ENCODE results near the gene MSH4.

Gene MSH4

DNA sequence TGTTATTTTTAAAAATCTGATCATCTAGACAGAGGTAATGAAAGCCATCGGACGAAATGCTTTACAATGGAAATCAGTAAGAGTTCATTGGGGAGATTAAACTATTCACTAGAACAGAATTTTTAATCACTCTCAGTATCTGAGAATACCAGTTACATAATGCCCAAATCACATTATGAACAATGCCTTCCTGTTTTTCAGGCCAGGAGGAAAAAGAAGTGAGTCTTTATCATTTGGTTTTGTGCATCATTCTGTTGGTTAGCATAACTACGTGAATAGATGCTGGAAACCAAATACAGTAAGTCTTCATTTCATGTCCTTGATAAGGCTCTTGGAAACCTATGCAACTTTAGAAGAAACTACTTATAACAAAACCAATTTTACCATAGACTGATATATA lies 153.5 kb downstream of the MSH4 start:
- no peak for DNase-seq

DNA sequence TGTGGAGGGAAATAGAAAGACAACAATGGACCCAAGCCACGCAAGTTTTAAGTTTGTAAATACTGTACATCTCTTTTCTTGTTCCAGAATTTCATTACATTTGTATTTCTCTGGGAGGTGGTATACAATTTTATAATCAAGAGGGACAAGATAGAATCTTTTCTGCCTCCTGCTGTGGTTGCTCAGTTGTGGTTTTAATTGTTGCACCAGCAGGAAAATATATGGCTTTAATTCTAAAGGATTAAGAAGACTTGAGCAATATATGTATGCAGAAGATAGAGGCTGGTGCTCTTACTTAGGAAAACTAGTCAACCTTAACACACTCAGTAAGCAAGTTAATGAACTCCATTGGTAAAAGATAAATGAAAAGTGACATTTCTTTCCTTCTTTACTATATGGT lies 155.3 kb downstream of the MSH4 start:
- no peak for DNase-seq

DNA sequence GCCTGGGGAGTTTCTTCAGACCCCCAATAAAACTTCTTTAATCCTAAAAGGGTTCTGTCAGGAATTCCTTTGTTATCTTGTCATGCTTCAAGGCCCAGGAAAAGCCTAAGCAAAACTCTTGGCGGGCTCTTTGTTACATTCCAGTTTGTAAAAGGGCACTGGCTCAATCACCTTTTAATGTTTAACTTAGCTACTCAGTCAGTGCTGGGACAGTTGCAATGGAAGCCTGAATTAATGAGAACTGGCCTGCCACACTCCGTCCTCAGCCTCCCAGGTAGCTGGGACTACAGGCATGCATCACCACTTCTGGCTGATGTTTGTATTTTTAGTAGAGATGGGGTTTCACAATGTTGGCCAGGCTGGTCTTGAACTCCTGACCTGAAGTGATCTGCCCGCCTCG lies 156.8 kb downstream of the MSH4 start:
- DNase-seq: no peak

DNA sequence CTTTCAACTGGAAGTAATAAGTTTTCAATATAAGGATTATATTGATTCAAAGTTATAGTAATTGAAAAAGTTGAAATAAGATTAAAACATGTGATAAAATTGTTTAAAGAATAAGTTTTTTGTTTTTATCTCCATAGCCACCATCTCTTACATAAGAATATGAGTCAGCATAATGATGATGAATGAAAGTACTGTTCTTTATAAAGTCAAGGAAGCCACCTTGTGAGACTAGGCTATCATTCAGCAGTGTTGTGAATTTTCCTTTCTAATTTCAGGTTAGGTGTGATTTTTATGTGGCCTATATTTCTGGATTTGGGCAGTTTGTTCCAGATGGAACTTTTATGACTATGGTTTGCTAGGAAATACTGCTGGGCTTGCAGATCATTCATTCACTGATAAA lies 157.9 kb downstream of the MSH4 start:
- no peak for DNase-seq

Data from activated CD4-positive, alpha-beta T cell treated with anti-CD3 and anti-CD28 coated beads for 1 hour (primary cell).